Keratinocyte (primary cell): ENCODE measurements around the gene GNG10. TPM values are rescaled to one million over a fixed set of nuclear protein-coding genes. Genes with fewer than 3 reads are reported as not detected.
A peak's percentile ranks its signal among the peaks of the same experiment; 100 is the strongest.
"Not testable (repeated sequence)": the region's sequence is repeated elsewhere in the genome, so short reads cannot be mapped to it uniquely, and the experiment has no call there.

Experiments used
- DNase-seq: peaks from one replicate; pipeline ENCODE4 v3.0.0-alpha.2; 2011; ENCODE audit warnings: low read depth, missing footprints, low spot score
- FAIRE-seq: peaks from 2 replicates; lab custom pipeline; 2011; peaks lifted over from hg19 to GRCh38; lab: Jason Lieb, UNC
- H2AFZ ChIP-seq: 2 replicates; pipeline ENCODE4 v1.6.0; 2012; ENCODE audit warnings: low read length, control low read depth, inconsistent platforms; ENCODE audit not compliant: control insufficient read depth
- H3K27ac ChIP-seq: 2 replicates; pipeline ENCODE4 v1.5.1; 2011; ENCODE audit warnings: low read length; ENCODE audit not compliant: control insufficient read depth, insufficient read depth
- H3K27me3 ChIP-seq: 3 replicates; pipeline ENCODE4 v1.6.0; 2011; ENCODE audit warnings: low read length; ENCODE audit not compliant: control insufficient read depth, insufficient read depth; ENCODE audit errors: extremely low read depth
- H3K36me3 ChIP-seq, 2 experiments: 2 replicates in 1 of 2; 3 replicates in 1 of 2; pipeline ENCODE4 v1.5.1; 2011; ENCODE audit warnings: low read length in 2 of 2, mild to moderate bottlenecking in 1 of 2; ENCODE audit not compliant: control insufficient read depth in 2 of 2, insufficient read depth in 2 of 2; ENCODE audit errors: extremely low read depth in 1 of 2
- H3K4me1 ChIP-seq: 3 replicates; pipeline ENCODE4 v1.5.1; 2011; ENCODE audit warnings: low read length; ENCODE audit not compliant: control insufficient read depth, insufficient read depth; ENCODE audit errors: extremely low read depth
- H3K4me2 ChIP-seq: 3 replicates; pipeline ENCODE4 v1.6.0; 2011; ENCODE audit warnings: low read depth, low read length; ENCODE audit not compliant: control insufficient read depth, insufficient read depth; ENCODE audit errors: extremely low read depth
- H3K4me3 ChIP-seq, 3 experiments: fragments of 200-600 bp in 1 of 3; sonication (generic) in 1 of 3; 2 replicates in 2 of 3; 3 replicates in 1 of 3; pipeline ENCODE4 v1.5.1; 2011 to 2016; ENCODE audit warnings: low read length in 3 of 3, mild to moderate bottlenecking in 3 of 3, control low read depth in 2 of 3, inconsistent platforms in 1 of 3, low read depth in 1 of 3, mixed read lengths in 1 of 3, mixed run types in 1 of 3, moderate library complexity in 1 of 3; ENCODE audit not compliant: control insufficient read depth in 2 of 3, insufficient read depth in 2 of 3; ENCODE audit errors: extremely low read depth in 1 of 3
- H3K79me2 ChIP-seq: 2 replicates; pipeline ENCODE4 v1.6.0; 2012; ENCODE audit warnings: low read length; ENCODE audit not compliant: control insufficient read depth, insufficient read depth
- H3K9ac ChIP-seq: 3 replicates; pipeline ENCODE4 v1.6.0; 2011; ENCODE audit warnings: low read length; ENCODE audit not compliant: control insufficient read depth, insufficient read depth; ENCODE audit errors: extremely low read depth
- H3K9me1 ChIP-seq: 3 replicates; pipeline ENCODE4 v1.6.0; 2011; ENCODE audit warnings: low read length; ENCODE audit not compliant: control insufficient read depth, insufficient read depth; ENCODE audit errors: extremely low read depth
- H3K9me3 ChIP-seq: 2 replicates; pipeline ENCODE4 v1.5.1; 2012; ENCODE audit warnings: low read depth, low read length; ENCODE audit not compliant: control insufficient read depth
- H4K20me1 ChIP-seq: 3 replicates; pipeline ENCODE4 v1.6.0; 2011; ENCODE audit warnings: low read length; ENCODE audit not compliant: control insufficient read depth, insufficient read depth; ENCODE audit errors: extremely low read depth
- EZH2 ChIP-seq: IDR thresholded peaks from one replicate; pipeline ENCODE4 v1.6.1; 2012; ENCODE audit warnings: inconsistent platforms, mild to moderate bottlenecking, low read length, moderate library complexity
- dilution Hi-C: fragments of 300-500 bp; cut with MboI; formaldehyde crosslinking; loops from one replicate; pipeline ENCODE4 v1.7.0; 2020; ENCODE audit warnings: low sequenced_read_pairs; ENCODE audit not compliant: extremely low pct_ligation_motif_present
- polyA plus RNA-seq, 5 experiments: library from polyadenylated mRNA; depleted of rRNA in 3 of 5; stranded (reverse) in 3 of 5; stranded (forward) in 1 of 5; unstranded in 1 of 5; fragments of >200 nt; gene quantifications; 1 replicate in 1 of 5; 2 replicates in 3 of 5; 3 replicates in 1 of 5; pipeline versions ENCODE4 v1.2.1 to v1.2.3, GENCODE V29; 2011 to 2012; ENCODE audit warnings: missing spikeins in 2 of 5, low read depth in 1 of 5, low replicate concordance in 1 of 5
- TF ChIP-seq, protein P1 (sequence below), 3 experiments: IDR thresholded peaks in 1 of 3; conservative IDR thresholded peaks in 1 of 3; optimal IDR thresholded peaks in 1 of 3; 2 replicates in 2 of 3; 3 replicates in 1 of 3; pipeline versions ENCODE3 to v1.5.1; 2011; ENCODE audit warnings: low read length in 3 of 3, mild to moderate bottlenecking in 3 of 3, moderate library complexity in 2 of 3, control low read depth in 1 of 3, inconsistent platforms in 1 of 3; ENCODE audit not compliant: insufficient read depth in 2 of 3; ENCODE audit errors: extremely low read depth in 1 of 3

GNG10 gene
- polyA plus RNA-seq, 1 donor (not counting 4 experiments of a cell fraction or from before 2014, with no cell fraction given) = 89.8 TPM

DNA sequence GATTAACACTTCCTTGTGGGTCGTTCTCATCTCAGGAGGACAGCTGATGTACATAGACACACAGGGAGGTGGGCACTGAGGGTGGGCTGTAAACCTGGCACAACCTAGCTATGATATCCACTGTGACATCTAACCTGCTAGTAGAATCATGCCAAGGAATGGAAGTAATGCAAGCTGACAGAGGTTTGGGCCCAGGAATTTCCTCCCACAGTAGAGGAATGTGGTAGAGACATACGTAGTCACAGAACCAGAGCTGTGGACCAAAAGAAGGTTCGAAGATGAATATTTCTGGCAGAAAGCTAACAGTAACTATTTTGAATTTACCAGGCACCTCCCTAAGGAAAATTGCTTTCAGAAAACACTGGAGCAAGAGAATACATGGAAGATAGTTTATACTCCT lies 45.5 kb upstream of the GNG10 start:
- dilution Hi-C loops = no loop called here
- no peak for FAIRE-seq
- no peak for TF ChIP-seq EZH2
- TF ChIP-seq, protein P1, sequence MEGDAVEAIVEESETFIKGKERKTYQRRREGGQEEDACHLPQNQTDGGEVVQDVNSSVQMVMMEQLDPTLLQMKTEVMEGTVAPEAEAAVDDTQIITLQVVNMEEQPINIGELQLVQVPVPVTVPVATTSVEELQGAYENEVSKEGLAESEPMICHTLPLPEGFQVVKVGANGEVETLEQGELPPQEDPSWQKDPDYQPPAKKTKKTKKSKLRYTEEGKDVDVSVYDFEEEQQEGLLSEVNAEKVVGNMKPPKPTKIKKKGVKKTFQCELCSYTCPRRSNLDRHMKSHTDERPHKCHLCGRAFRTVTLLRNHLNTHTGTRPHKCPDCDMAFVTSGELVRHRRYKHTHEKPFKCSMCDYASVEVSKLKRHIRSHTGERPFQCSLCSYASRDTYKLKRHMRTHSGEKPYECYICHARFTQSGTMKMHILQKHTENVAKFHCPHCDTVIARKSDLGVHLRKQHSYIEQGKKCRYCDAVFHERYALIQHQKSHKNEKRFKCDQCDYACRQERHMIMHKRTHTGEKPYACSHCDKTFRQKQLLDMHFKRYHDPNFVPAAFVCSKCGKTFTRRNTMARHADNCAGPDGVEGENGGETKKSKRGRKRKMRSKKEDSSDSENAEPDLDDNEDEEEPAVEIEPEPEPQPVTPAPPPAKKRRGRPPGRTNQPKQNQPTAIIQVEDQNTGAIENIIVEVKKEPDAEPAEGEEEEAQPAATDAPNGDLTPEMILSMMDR (optimal IDR thresholded peaks at IDR 0.05 in 1 of 3, IDR thresholded peaks at IDR 0.05 in 1 of 3, conservative IDR thresholded peaks at IDR 0.05 in 1 of 3; ENCODE audit: extremely low read depth in 1 of 3, insufficient read depth in 2 of 3, low read length in 3 of 3) = no peak

DNA sequence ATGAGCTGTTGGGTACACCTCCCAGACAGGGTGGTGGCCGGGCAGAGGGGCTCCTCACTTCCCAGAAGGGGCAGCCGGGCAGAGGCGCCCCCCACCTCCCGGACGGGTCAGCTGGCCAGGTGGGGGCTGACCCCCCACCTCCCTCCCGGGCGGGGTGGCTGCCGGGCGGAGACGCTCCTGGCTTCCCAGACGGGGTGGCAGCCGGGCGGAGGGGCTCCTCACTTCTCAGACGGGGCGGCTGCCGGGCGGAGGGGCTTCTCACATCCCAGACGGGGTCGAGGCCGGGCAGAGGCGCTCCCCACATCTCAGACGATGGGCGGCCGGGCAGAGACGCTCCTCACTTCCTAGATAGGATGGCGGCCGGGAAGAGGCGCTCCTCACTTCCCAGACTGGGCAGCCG lies 44.1 kb upstream of the GNG10 start:
- H4K20me1 ChIP-seq, dilution Hi-C loops, FAIRE-seq, H3K9ac ChIP-seq, H3K4me3 ChIP-seq, H3K4me2 ChIP-seq, H3K36me3 ChIP-seq, H3K4me1 ChIP-seq, H3K9me3 ChIP-seq, H3K27me3 ChIP-seq, DNase-seq, H2AFZ ChIP-seq, H3K79me2 ChIP-seq, H3K27ac ChIP-seq, H3K9me1 ChIP-seq: not testable (repeated sequence)

More for the DNA sequence above, 45.5 kb upstream of the GNG10 start:
- no peak overlapping the region for H3K9ac ChIP-seq
- H3K27me3 ChIP-seq = no peaks in the 10 kb centered on the region
- no peak overlapping the region for H3K4me2 ChIP-seq
- no peaks in the 10 kb centered on the region for H3K9me1 ChIP-seq
- no peaks in the 10 kb centered on the region for H3K9me3 ChIP-seq
- H2AFZ ChIP-seq = no peak overlapping the region
- H3K27ac ChIP-seq = no peak overlapping the region
- no peaks in the 10 kb centered on the region for H3K4me1 ChIP-seq
- H4K20me1 ChIP-seq = no peaks in the 10 kb centered on the region
- no peaks in the 10 kb centered on the region for H3K79me2 ChIP-seq
- no peak overlapping the region for H3K4me3 ChIP-seq
- no peak for DNase-seq
- no peaks in the 10 kb centered on the region for H3K36me3 ChIP-seq

DNA sequence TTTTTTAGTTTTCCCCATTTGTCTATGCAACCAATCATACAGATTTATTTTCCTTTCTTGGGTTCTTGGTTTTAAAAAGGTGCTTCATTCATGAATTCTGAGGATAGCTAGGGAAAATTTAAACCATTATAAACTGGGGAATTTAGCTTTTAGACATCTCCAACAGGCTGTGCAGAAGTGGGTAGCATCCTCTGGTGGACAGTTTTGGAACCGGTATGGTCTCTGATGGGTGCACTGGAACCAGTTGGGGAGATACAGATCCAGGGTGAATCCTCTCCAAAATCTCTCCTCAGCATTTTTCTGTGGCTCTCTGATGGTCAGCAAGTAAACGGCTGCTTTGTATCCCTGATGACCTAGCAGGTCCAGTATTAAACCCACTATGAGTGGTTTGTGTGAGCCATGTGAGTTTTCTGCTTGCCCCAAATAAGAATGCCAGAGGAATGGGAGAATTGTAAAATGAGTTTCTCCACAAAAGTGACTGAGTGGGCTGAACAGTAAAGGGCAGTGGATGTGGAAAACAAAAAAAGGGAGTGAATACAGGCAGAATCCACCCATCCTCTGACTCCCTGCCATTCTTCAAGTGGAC lies 39.4 kb upstream of the GNG10 start:
- Histone ChIP-seq H3K9ac (no peak overlapping the region), H4K20me1 (no peaks in the 10 kb centered on the region), H2AFZ (no peak overlapping the region), H3K4me3 (no peak overlapping the region), H3K27ac (no peak overlapping the region), H3K79me2 (no peaks in the 10 kb centered on the region), H3K4me1 (no peaks in the 10 kb centered on the region), H3K27me3 (no peaks in the 10 kb centered on the region), H3K36me3 (no peaks in the 10 kb centered on the region), H3K9me3 (no peaks in the 10 kb centered on the region), H3K4me2 (no peak overlapping the region), H3K9me1 (no peaks in the 10 kb centered on the region)
- no peak for DNase-seq
- dilution Hi-C loops = no loop called here
- FAIRE-seq = no peak
- TF ChIP-seq, protein P1 (optimal IDR thresholded peaks at IDR 0.05 in 1 of 3, IDR thresholded peaks at IDR 0.05 in 1 of 3, conservative IDR thresholded peaks at IDR 0.05 in 1 of 3; ENCODE audit: extremely low read depth in 1 of 3, insufficient read depth in 2 of 3, low read length in 3 of 3) = peak; percentile 76 to 98 (median 92)
- no peak for TF ChIP-seq EZH2
